Fibroblast of skin of back (primary cell): Measurements from ENCODE around the gene PIKFYVE.
A peak's percentile ranks its signal among the peaks of the same experiment; 100 is the strongest.
"Not testable (repeated sequence)": the region's sequence is repeated elsewhere in the genome, so short reads cannot be mapped to it uniquely, and the experiment has no call there.

Experiments used
- DNase-seq: peaks from one replicate; pipeline ENCODE4 v3.0.0-alpha.2; 2013

PIKFYVE gene

GRCh38 chr2:208306291-208306690, 40.2 kb downstream of the PIKFYVE start:
- peak; percentile 15 for DNase-seq

- no peak for DNase-seq
Observed at GRCh38 chr2:208311321-208311720, 45.3 kb downstream of the PIKFYVE start.

GRCh38 chr2:208311954-208312353, 45.9 kb downstream of the PIKFYVE start:
- no peak for DNase-seq

- DNase-seq, result peak; percentile 42
Observed at GRCh38 chr2:208315081-208315788, 49.2 kb downstream of the PIKFYVE start.

- no peak for DNase-seq
Observed at GRCh38 chr2:208318127-208318526, 52.1 kb downstream of the PIKFYVE start.

GRCh38 chr2:208319391-208319790, 53.3 kb downstream of the PIKFYVE start:
- DNase-seq, result no peak

- DNase-seq, result peak; percentile 37
Observed at GRCh38 chr2:208320686-208321085, 54.6 kb downstream of the PIKFYVE start.

- DNase-seq, result no peak
Observed at GRCh38 chr2:208326016-208326415, 60.0 kb downstream of the PIKFYVE start.

- DNase-seq, result no peak
Observed at GRCh38 chr2:208329485-208329884, 63.4 kb downstream of the PIKFYVE start.

- no peak for DNase-seq
Observed at GRCh38 chr2:208334230-208334629, 68.2 kb downstream of the PIKFYVE start.

- no peak for DNase-seq
Observed at GRCh38 chr2:208346756-208347155, 80.7 kb downstream of the PIKFYVE start.

- no peak for DNase-seq
Observed at GRCh38 chr2:208350610-208351009, 84.6 kb downstream of the PIKFYVE start.

- no peak for DNase-seq
Observed at GRCh38 chr2:208352644-208353567, 86.9 kb downstream of the PIKFYVE start.

- no peak for DNase-seq
Observed at GRCh38 chr2:208354964-208355381, 88.9 kb downstream of the PIKFYVE start.

- DNase-seq, result not testable (repeated sequence)
Observed at GRCh38 chr2:208356420-208356819, 90.4 kb downstream of the PIKFYVE start.

GRCh38 chr2:208356846-208357574, 91.0 kb downstream of the PIKFYVE start:
- DNase-seq, result no peak

GRCh38 chr2:208358758-208359631, 92.9 kb downstream of the PIKFYVE start:
- no peak for DNase-seq

GRCh38 chr2:208359632-208359986, 93.6 kb downstream of the PIKFYVE start:
- no peak for DNase-seq

- DNase-seq, result no peak
Observed at GRCh38 chr2:208360259-208361076, 94.4 kb downstream of the PIKFYVE start.

- no peak for DNase-seq
Observed at GRCh38 chr2:208361077-208361441, 95.0 kb downstream of the PIKFYVE start.

- DNase-seq, result peak; percentile 78
Observed at GRCh38 chr2:208363485-208363884, 97.4 kb downstream of the PIKFYVE start.
